AG20443 (cell line): ENCODE data around the gene SPATA20.

Experiments
- DNase-seq: peaks from one replicate; pipeline ENCODE4 v3.0.0; 2012; ENCODE audit warnings: low spot score, mixed read lengths

The SPATA20 gene

DNA sequence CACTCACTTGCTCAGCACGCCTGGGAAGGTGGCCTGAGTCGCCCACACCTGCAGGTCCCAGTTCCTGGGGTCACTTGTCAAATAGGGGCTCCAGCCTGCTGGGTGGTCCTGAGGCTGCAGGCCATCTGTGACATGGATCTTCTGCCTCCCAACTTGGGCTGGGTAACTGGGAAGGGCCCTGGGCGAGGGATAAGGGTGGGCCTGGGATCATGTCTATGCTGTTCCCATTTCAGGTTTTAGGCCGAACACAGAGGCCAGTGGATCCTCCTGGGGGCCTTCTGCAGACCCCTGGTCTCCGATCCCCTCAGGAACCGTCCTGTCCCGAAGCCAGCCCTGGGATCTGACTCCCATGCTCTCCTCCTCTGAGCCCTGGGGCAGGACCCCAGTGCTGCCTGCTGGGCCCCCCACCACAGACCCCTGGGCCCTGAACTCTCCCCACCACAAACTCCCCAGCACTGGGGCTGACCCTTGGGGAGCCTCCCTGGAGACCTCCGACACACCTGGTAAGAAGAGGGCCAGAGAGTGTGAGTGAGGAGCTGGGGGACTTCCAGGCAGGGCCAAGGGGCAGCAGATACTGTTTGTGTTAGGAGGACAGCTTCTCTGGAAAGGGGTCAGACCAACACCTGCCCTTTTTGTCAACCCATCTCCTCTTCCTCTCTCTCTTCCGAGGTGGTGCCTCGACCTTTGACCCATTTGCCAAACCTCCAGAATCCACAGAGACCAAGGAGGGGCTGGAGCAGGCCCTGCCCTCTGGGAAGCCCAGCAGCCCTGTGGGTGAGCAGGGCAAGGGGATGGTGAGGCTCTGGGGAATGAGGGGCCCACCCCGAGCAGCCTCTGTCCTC is 6.2 kb upstream of the SPATA20 start:
- DNase-seq = no peak

DNA sequence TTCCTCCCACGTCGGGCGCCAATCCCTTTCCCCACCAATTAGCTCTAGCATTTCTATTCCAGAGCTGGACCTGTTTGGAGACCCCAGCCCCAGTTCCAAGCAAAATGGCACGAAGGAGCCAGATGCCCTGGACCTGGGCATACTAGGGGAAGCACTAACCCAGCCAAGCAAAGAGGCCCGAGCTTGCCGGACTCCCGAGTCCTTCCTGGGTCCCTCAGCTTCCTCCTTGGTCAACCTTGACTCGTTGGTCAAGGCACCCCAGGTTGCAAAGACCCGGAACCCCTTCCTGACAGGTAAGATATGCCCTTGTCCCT is 5.6 kb upstream of the SPATA20 start:
- DNase-seq = no peak

DNA sequence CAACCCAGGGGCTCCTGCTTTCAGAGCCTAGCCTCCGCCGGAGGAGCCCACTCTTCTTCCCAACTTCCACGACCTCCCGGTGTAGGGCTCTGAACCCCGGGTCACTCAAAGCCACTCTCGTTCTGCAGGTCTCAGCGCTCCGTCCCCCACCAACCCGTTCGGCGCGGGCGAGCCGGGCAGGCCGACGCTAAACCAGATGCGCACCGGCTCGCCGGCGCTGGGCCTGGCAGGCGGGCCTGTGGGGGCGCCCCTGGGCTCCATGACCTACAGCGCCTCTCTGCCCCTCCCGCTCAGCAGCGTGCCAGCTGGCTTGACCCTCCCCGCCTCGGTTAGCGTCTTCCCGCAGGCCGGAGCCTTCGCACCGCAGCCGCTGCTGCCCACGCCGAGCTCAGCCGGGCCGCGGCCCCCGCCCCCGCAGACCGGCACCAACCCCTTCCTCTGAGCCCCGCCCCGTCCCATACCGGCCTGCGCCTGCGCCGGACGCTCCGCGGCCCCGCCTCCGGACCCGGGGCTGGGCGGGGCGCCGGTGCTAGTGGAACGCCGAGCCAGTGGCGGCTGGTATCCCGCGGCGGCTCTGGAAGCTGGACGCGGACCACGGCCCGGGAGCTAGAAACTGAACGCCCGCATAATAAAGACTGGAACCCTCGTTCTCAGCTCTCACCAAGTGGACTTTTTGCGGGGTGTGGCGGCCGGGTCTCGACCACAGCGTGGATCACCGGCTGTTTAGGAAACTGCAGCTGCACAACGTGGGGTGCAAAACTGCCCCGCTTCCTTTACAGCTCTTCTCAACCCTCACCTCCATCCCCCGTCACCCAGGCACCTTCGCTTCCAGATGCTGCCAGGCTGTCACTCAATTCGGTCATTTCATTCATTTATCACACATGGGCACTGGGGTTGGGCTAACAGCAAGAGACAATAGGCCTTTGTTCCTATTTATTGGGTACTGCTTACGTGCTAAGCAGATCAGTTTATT is 5.0 kb upstream of the SPATA20 start:
- peak; percentile 100 for DNase-seq

GRCh38 chr17:50542795-50543774 is 3.9 kb upstream of the SPATA20 start:
- DNase-seq = no peak

DNA sequence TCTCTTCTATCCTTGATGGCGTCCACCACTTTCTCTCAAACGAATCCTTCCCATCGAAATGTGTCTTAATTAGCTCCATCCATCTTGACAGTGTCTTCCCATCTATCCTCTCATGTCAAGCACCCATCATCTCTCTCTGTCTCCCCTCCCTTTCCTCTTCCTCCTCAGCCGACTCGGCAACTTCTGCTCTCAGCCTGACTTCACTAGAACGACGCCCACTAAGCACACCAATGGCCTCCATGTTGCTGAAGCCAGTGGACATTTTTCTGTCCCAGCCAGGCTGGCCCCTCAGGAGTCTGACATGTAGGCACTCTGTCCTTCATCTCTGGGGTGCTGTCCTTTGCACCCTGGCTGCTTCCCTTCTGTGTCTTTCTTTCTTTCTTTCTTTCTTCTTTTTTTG is 2.5 kb upstream of the SPATA20 start:
- DNase-seq = no peak

DNA sequence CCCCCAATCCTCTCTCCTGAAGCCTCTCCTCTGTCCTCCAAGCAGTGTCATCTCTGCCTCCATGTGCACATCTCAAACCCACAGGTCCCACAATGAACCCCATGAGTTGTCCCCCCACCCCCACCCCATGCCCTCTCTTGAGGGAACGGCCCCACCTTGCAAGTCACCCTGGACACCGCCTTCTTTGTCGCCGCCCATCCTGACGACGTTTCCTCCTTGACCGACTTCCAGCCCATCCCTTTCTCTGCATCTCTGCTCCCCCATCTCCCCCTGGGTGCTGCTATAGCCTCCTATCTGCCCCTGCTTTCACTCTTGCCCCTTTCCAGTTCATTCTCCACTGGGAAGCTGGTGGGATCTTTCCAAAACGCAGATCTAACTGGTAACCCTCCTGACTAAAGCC is 1.7 kb upstream of the SPATA20 start:
- no peak for DNase-seq

GRCh38 chr17:50546701-50547034 is 306 bp upstream of the SPATA20 start:
- DNase-seq = no peak

DNA sequence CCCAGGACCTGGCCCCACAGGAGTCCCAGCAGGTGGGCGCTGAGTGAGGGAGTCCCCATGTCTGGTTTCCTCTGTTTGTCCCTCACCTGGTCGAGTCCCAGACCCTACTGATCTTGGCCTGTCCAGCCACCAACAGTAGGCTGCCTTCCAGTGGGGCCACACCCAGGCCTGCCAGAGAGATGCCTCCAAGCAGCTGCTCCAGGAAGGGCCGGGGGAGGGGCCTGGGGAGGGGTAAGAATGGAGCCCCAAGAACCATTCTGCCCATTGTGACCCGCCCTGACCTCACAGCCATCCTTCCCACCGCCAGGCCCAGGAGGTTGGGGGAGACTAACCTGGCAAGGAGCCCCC is 736 bp downstream of the SPATA20 start:
- peak; percentile 46 for DNase-seq

GRCh38 chr17:50548831-50549230 is 1.9 kb downstream of the SPATA20 start:
- no peak for DNase-seq

- DNase-seq = no peak
Measured at GRCh38 chr17:50549256-50549941, 2.4 kb downstream of the SPATA20 start.

- no peak for DNase-seq
Measured at GRCh38 chr17:50549969-50550368, 3.0 kb downstream of the SPATA20 start.

DNA sequence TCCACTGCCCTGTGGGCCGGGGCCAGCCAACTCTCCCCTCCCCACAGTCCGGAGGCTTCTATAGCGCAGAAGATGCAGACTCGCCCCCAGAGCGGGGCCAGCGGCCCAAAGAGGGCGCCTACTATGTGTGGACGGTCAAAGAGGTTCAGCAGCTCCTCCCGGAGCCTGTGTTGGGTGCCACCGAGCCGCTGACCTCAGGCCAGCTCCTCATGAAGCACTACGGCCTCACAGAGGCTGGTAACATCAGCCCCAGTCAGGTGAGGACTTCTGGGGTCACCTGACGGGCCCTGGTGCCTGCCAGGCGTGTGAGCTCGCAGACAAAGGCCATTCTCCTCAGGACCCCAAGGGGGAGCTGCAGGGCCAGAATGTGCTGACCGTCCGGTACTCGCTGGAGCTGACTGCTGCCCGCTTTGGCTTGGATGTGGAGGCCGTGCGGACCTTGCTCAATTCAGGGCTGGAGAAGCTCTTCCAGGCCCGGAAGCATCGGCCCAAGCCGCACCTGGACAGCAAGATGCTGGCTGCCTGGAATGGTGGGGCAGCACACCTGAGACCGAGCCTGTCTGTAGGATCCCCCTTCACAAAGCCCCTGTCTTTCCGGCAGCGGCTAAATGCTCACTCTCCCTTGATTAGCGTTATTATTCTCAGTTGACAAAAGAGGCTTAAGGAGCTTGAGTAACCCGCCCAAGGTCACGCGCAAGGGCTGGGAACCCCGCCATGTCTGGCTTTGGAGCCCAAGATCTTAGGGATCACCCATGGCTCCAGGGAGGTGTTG is 3.9 kb downstream of the SPATA20 start:
- DNase-seq = peak; percentile 88

- no peak for DNase-seq
Measured at GRCh38 chr17:50551433-50551815, 4.5 kb downstream of the SPATA20 start.

DNA sequence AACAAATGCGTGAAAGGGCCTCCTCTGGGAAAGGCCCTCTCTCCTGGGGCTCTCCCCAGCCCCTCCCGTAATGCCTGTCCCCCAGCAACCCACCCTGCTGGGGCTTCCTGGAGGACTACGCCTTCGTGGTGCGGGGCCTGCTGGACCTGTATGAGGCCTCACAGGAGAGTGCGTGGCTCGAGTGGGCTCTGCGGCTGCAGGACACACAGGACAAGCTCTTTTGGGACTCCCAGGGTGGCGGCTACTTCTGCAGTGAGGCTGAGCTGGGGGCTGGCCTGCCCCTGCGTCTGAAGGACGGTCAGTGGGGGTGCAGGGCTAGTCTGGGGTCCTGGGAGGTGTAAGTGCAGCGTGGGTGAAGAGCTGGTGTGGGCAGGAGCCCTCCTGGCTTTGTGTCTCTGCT is 4.9 kb downstream of the SPATA20 start:
- DNase-seq = no peak

GRCh38 chr17:50554201-50554600 is 7.2 kb downstream of the SPATA20 start:
- no peak for DNase-seq

DNA sequence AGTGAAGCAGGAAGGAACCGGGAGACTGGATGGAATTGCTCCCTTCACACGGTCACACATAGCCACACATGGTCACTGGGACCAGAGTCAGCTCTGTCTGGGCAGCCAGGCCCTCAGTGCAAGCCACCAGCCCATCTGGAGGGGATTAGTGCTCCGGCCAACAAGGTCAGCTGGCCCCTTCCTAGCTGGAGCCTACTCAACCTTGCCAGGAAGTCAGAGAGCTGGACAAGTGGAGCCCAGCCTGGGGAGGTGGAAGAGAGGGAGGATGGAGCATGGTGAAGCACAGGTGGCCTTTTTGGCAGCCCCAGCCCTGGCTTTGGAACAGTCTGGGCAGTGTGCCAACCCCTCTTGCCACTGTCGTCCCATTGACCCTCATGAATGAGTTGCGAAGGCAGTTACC is 9.8 kb downstream of the SPATA20 start:
- no peak for DNase-seq

DNA sequence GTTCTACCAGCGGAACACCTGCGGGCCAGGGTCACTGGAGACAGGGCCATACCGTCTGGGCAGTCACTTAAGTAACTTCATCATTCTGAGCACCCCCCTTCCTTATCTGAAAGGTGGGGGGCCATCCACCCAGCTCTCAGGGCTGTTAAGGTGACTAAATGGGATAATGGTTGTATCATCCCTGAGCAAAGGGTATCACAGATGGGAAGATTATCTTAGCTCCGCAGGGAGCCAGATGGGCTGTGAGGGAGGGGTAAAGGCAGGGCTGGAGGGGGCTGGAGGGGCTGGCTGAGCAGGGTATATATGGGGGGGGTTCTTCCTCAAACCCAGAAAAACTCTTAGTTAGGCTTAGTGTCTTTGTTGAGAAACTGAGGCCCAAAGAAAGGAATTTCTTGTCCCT is 10.7 kb downstream of the SPATA20 start:
- no peak for DNase-seq

- DNase-seq = no peak
Measured at GRCh38 chr17:50558091-50558490, 11.1 kb downstream of the SPATA20 start.

DNA sequence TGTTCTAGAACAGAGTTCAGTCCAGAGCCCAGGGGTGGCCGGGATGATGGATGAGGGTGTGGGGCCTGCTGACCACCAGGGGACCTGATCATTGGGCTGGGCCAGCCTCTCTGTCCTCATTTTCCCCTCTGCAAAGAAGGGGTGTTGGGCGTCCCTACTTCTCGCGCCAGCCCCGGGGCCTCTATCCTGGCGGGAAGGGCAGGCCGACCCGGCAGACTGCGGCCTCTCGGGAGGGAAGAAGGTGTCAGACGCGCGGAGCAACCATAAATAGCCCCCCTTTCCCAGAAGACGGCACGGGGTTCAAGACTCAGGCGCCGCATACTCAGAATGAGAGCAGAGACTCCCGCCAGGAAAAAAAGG is 11.6 kb downstream of the SPATA20 start:
- DNase-seq = no peak

DNA sequence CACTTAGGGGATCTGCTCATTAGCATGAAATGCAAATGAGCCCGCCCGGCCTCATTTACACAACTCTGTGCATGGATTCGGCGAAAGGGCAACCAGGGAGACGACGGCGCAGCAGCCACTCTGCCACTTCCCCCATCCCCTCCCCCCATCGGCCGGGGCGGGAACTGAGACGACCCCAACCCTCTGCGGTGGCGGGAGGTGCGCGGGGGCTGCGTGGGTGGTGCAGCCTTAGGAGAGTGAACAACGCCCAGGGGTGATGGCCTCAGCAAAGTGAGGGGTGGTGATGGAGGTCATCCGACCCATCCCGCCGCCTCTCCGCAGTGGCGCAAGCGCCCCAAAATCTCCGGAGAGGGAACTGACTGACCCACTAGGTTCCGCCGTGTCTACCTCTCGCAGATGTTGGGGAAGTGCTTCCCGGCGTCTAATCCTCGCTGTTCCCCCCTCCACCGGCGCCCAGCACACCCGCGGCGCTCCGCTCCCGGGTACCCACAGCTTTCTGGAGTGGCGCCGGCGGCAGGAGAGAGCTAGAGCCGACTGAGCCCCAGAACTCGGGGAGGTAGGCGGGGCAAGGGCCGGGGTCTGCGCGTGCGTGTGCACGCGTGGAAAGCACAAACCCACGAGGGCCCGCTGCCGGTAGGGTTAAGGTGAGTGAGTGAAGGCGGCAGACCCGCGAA is 12.1 kb downstream of the SPATA20 start:
- no peak for DNase-seq
